GM19023 (cell line): Measurements from ENCODE around the gene ARFIP2.

Experiments
- ATAC-seq: cut with Tn5 transposase; IDR thresholded peaks from one replicate; pipeline ENCODE4 v1.9.1; 2021; ENCODE audit warnings: mild to moderate bottlenecking, moderate library complexity; ENCODE audit not compliant: unreplicated experiment

ARFIP2 gene

DNA sequence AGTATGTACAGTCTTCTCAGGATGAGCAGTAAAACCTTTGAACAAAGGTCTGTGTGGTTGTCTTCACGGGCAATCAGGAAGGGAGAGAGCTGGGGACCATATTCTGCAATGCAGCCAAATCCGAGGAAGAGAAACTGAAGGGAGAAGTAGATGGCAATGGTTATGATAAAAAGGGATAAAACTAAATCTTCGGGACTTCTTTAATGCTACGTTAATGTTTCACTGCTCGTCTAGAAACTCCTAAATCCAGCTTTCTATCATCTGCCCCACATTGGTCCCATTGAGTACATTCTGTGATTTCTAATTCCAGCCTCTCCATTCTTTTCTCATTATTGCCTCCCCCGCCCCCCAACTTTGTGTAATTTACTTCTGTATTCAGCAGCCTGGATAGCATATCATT is 1.9 kb upstream of the ARFIP2 start:
- no peak for ATAC-seq

DNA sequence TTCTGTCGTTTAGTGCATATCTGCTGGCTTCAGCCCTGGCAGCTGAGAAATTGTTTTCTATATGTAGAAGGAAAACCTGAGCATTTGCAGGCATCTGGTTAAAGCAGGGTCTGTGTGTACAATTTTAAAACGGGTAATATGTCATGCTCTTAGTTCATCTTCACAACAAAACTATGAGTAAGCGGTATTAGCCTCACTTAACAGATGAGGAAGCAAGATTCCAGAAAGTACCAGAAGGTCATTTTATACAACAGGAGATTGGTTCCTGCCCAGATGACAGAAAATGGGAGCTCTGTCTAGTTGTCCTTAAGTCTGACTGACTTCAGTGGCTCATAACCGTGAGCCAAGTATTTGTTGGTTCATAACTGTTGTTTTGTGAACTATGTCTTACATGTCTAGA is 1.3 kb upstream of the ARFIP2 start:
- ATAC-seq = no peak

DNA sequence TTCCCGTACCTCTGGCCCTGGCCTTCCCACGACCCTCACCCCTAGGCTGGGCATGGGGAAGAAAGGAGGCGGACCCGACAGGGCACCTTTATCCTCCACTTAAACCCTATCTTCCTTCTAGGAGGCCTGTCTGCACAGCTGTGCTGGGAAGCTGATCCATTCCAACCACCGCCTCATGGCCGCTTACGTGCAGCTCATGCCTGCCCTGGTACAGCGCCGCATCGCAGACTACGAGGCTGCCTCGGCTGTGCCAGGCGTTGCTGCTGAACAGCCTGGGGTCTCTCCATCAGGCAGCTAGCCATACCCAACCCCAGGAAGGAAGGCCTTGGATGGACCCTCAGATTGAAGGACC is 769 bp upstream of the ARFIP2 start:
- no peak for ATAC-seq

DNA sequence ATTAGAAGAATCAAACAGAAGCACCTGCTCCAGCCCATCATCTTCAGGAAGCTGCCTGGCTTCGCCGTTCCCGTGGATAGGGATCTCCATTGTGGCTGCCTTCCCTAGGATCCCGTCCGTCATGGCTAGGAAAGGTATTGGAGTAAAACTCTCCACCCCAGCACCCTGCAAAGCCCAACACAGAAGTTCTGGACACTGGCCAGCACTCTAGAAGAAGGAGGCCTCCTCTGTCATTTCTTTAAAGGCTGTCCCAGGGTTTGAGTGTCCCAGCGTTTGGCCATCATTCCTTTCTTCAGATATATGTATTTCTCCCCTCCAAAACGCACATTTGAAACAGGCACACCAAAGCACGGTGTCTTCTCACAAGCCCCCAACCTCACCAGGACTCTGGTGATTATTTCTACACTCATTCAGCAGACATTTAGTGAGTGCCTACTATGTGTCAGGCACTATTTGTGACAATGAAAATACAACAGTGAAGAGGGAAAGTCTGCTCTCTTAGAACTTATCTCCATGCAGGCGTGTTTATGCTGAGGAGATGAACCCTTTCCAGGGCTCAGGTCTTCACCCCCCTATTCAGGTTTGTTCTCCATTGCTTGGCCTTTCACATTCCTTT is 724 bp downstream of the ARFIP2 start:
- ATAC-seq = no peak

DNA sequence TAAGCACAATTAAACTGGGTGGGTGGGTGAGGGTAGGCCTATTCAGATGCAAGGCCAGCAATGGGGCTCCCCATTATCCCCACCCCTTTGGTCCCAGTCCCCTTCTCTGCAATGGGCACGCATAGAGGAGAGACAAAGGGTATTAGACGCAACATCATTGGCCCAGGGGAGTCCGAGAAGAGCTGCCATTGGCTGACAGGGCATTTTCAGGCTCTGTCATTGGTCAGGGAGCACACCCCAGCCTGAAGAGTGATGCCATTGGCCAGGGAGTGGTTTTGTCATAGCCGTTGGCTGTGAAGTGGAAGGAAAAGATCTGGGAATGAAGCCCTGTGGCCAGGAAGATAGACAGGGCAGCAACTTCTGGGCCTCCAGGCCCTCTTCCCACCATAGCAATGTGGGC is 4.6 kb downstream of the ARFIP2 start:
- no peak for ATAC-seq

DNA sequence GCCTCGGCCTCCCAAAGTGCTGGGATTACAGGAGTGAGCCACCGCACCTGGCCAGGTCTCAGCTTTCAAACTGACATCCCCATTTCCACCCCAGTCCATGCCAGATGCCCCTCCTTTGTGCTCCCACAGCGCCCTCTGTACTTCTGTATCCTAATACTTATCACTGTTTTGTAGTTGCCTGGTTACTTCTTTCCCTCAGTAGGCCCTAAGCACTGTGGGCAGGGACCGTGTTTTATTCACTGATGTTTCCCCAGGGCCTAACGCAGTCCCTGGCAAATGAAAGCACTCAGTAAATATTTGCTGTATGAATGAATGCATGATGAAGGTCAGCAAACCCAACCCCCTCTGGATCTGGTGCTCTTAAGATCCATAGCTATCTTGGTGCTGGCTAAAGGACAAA is 5.2 kb downstream of the ARFIP2 start:
- ATAC-seq = no peak

DNA sequence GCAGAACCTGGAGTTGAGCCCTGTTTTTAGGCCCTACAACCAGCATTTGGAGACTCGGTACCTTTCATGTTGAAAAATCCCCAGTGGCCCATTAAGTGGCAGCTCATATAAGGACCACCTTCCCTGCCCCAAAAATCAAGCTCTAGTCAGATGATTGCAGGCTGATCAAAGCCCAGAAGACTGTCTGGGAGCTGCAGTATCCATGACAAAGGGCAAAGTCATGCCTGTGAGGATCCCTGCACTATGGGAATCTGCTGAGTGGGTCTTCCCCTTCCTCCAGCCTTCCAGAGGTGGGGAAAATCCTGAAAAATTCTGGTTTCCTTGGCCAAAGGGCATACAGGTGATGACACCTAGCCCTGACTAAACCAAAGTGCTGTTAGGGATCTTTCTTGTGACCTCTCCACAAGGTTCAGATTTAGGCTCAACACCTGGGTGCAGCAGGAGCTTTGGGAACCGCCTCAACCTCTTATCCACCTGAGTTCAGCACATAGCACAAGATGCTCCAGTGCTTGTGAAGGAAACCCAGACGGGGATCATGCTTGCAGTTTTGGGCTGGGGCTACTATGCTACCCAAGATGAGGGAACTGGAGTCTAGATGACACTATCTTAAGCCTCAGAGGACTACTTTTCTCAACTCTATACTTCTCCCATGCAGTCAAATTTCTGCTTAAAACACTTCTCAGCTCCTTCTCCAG is 6.2 kb downstream of the ARFIP2 start:
- no peak for ATAC-seq

DNA sequence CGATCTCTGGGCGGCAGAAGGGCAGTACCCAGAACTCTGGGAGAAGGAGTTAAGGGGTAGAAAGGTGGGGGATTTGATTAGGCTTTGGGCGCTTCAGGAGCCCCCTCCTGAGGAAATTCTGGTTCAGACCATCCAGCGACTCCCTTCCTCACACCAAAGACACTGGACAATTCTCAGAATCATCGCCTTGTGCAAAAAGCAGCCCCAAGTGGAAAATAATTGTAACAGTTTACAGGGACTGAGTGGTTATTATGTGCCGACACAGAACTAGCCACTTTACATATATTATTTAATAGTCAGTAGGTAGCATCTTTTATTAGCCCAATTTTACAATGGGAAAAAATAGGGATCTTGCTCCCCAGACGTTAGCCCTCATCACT is 6.7 kb downstream of the ARFIP2 start:
- no peak for ATAC-seq

DNA sequence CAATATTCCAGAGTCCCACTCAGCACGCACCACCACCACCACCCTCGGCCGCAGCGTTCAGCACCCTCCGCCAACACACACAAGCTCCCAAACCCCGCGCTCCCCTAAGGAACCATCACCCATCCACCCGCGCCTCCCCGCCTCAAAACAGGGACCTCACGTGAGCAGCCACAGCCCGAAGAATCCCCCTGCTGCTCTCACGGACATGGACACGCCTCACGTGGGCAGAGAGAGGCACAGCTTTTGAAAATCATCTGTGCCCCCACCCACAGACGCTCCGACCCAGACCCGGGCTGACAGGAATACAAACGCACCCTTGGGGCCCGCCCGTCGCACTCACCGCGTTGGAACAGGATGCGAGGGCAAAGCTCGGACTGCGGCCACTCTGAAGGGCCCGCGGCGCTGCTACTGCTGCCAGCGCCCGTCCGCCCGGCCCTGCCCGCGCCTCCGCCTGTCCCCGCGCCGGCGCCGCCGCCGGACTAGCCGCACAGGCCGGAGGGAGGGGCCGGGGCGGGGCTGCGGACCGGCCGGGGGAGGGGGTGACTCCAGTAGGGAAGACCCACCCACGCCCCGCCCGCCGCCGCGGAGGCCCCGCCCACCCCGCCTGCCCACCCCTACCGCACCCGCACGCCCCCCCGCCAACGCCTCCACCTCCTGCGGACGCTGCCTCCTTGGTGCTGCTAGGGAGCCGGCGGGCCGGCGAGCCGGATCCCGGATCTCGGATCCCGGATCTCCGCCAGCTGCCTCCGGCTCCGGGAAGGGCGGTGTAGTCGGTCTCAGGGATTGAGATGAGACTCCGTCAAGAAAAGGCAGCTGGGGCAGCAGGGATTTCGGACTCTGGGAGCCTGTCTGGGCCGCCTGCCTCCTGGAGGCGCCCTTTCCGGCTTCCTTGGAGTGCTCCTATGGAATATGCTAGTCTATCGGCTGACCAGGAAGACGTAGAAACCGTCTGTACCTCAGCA is 7.4 kb downstream of the ARFIP2 start, which contains the start of gene TRIM3:
Gene TRIM3 (minus strand): TSS at position 491 of the 962 bp plus-strand sequence. CDS start 8,246 bp downstream, outside the sequence.
- ATAC-seq = peak; percentile 77

DNA sequence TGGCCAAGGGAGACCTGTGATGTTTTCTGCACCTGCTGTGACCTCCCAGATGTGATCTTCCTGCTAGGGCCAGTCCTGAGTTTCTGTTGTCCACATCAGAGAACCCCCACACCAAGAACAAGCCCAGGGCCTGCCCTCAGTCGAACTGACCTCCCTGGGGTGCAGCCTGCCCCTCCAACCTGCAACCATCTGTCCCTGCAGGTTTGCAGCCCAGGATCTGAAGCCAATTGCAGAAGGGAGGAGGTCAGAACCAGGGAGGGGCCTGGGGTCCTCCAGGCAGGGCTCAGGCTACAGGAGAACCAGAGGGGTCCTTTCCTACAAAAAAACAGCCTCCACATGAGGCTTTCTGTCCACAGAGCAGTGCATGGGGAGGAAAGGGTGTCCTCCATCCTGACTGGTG is 8.2 kb downstream of the ARFIP2 start:
- ATAC-seq = no peak

DNA sequence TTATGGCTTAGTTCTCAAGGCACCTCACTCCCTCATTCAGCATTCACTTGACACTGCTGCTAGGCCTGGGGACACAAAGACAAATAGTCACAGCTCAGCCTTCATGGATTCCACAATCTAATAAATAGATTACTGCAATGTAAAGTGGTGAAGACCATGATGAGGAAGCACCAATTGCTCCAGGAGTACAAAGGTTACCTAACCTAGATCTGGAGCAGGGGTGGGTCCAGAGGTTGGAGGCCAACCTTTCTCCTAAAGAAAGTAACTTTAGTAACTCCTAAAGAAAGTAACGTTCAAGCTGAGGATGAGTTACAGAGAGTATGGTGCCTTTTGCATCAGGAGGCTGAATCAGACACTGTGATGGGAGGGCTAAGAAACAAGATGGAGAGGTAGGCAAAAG is 11.5 kb downstream of the ARFIP2 start:
- no peak for ATAC-seq

DNA sequence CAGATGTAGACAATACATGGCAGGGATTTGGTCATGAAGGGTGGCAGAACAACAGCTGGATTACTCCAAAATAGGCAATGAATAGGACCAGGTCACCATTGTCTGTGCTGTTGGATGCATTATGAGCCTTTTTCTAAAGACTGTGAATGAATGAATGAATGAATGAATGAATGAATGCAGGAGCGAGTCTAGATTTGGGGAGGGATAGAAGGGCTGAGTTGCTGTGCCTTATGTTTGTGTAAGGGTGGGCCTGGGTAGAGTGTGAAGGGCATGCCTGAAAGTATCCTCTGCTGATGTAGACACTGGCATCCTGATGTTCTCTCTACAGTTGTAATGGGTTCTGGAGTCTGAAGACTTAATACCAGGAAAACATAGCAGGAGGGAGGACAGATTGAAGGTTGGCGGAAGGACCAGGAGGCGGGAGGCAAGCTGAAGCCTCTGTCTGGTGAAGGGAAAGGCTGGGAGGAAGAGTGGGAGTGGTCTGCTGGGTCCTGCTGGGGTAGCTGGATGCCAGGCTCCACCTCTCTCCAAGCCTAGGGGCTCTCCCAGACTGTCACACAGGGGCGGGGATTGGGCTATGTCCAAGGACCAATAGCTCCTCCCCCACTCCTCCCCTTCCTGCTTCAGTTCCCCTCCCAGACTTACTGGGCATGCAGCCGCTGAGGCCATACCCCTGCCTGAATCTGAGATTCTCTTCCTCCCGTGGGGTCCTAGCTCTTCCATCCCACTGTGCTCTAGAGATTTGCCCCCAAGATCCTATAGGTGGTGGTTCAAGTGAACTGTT is 12.2 kb downstream of the ARFIP2 start:
- peak; percentile 53 for ATAC-seq

DNA sequence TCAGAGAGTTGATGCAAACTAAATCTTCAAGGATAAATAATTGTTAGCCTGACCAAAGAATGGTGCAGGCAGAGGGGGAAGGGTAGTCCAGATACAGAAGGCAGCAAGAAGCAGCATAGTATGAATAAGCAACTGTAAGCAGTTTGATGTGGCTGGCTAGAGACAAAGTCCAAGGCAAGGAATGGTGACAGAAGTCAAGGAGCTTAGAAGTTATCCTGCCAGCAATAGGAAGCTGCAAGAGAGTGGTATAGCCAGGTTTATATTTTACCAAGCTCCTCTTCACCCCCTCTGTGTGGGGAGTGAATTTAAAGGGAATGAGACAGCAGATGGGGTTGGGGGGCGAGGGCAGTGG is 22.1 kb downstream of the ARFIP2 start:
- no peak for ATAC-seq

DNA sequence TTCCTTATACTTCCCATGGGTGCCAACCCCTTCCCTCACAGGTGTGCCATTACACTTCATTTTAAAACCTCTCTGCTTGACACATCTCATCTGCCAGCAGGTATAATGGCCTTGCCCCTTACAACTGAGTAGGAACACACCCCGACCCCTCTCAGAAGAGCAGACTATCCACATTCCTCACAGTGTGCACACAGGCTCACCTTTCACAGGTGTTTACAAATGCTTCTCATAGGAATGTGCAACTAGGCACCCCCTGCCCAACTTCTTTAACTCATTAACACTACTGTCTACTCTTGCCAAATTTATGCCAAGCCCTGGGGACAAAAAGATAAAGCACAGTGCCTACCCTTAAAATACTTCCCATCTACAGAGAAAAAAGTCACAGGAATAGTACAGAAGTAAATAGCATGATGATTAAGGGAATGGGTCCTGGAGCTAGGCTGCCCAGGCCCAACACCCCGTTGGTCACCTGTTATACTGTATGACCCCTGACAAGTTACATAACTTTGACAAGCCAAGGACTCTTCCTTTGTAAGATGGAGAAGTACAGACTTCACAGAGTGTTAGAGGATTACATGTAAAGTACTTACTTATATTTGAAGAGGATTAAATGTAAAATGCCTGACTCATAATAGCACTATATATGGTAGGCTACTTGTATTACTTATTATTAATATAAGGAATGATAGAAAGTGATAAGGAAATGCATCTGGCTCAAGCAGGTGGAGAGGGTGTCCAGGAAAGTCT is 22.6 kb downstream of the ARFIP2 start:
- no peak for ATAC-seq

DNA sequence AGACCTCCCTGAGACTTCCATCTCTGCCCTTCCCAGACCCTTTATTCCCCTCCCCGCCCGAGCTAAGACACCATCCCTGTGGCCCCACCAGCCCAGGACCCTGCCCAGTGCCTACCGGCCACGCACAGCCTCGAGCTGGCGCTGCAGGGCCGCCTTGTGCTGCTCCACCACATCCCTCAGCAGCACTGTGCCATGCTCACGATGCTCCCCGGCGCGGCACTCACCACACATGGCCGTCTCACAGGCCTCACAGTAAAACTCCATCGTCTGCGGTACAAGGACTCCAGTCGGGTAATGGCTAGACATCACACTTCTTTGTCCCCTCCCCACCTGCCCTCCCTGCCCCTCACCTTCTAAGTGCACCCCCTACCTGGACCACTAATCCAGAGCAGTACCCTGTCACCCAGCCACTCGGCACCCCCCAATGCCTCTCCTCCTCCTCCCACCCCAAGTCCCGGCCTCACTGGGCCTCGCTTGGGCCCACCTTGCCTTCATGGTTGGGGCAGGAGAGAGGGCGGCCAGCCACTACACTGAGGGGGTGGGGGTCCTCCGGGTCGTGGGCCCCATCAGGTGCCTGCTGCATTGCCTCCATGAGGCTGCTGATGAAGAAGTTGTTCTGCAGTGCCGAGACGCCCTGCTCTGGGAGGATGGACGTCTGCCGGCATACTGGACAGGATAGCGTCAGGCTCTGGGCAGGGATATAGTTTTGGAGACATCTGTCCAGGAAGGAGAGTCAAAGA is 23.4 kb downstream of the ARFIP2 start:
- no peak for ATAC-seq

DNA sequence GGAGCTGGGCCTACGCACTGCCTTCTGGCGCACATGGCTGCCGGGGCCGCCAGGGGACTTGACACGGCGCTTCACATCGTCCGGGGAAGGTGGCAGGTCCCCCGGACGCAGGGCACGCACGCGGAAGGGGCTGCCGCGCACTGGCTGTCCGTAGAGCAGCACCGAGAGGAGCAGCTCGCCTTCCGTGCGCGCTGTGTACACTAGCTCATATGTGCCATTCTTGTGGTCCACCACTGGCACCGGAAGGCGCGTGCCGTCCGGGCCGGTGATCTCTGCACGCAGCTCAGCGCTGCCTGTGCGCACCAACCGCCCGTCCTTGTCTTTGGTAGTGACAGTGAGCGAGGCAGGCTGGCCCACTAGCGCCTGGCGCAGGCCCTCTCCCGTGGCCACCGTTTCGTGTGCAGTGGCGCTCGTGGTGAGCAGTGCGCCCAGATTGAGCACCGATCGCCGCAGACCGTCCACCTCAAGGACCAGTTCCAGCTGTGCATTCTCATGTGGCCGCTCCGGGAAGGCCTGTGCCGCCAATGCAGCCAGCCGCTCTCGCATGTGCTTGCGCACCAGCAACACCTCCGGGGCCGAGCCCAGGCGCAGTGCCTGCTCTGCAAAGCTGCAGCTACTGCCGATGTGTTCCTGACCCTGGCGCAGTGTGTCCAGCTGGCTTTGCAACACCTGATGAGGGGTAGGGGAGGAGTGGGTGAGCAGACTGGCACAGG is 24.6 kb downstream of the ARFIP2 start:
- ATAC-seq = no peak

DNA sequence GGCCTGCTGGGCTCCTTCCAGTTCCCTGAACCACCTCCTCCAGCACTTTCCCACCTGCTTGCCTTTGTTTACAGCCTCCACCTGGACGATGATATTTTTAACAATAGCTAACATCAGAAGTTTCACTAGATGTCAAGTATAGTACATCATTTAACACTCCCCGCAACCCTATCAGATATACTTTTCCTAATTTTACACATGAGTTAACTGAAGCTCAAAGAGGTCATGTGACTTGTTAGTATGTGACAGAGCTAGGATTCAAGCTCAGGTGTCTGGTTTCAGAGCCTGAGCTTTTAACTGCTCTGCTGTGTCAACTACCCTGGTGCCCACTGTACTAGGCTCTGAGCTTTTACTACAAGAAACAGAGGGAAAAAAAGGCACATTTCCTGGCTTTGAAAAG is 26.1 kb downstream of the ARFIP2 start:
- ATAC-seq = no peak

DNA sequence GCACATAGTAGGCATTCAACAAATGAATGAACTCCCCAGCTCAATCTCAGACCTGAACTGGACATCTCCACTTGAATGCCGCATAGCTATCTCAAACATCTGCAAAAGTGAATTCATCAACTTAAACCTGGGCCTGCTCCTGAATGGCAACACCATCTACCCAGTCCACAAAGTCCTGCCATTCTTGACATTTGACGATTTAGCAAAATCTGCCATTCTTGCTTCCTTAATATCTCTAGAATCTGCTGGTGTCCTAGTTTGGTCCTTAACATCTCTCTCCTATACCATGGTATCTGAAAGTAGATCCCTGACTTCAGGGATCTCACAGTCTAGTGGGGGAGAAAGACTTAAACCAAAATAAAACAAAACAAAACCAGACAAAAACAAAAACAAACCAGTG is 28.0 kb downstream of the ARFIP2 start:
- ATAC-seq = no peak

DNA sequence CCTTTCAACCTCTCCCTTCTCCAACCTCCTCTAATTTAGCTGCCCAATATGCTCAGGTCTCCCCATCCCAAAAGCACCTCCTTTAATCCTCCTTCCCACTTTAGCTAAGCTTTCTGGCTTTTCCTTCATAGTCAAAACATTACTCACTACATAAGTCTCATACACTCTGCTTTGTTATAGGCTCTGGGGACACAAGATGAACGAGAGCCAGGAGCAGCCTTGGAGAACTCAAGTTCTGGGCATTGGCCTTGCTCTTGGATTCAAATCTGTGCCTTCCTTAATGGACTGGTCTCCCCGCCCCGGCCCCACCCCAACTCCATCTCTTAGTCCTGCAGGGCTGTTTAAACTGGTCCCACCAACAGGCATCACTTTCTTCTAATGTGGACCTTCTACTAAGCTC is 28.9 kb downstream of the ARFIP2 start:
- ATAC-seq = no peak
